ENCODE measurements around the gene CACNB4.

The CACNB4 gene

DNA sequence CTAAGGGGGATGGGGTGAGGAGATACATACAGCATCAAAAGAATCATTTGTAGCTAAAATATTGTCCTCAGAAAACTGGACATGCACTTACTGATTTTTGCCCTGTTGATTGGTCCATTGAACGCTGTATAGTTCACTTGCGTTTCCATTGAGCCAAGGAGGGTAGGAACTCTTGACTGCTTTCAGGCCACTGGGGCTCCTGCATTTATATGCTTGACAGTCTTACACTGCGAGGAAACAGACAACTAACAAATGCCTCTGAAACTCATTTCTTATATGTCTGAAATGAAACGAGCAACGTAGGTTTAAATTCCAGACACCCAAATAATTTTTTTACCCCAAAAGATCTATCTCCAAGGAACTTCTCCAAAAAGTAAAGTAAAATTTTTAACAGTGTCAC lies 312.8 kb downstream of the CACNB4 start:
- DNase-seq (ENCODE audit: low spot score), result no peak

DNA sequence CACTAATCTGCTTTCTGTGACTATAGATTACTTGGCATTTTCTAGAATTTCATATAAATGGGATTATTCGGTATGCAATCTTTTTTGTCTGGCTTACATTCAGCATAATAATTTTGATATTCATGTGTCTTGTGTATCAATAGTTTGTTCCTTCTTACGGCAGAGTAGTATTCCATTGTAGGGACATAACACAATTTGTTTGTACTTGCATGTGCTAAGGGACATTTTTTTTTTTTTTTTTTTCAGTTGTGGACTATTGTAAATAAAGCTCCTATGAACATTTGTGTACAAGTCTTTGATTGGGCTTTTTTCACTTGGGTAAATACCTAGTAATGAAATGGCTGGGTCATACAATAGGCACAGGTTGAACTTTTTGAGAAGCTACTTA lies 315.7 kb downstream of the CACNB4 start:
- DNase-seq (ENCODE audit: low spot score), result no peak
